ENCODE data around the gene EYS. TPM values are rescaled to one million over a fixed set of nuclear protein-coding genes. Genes with fewer than 3 reads are reported as not detected.

The EYS gene
- total and polyA plus RNA-seq, 4 donors: not detected

GRCh38 chr6:64122712-64123375 lies 1584.2 kb downstream of the EYS start:
- Histone ChIP-seq H3K27me3 (ENCODE audit: control insufficient read depth in 1 of 2, insufficient read depth in 2 of 2, low read length in 1 of 2) (no peaks in the 10 kb centered on the region), H3K36me3 (ENCODE audit: control insufficient read depth in 1 of 2, insufficient read depth in 2 of 2, low read length in 1 of 2) (no peaks in the 10 kb centered on the region), H3K4me3 (ENCODE audit: low read length in 2 of 2) (no peak overlapping the region), H3K4me1 (ENCODE audit: control insufficient read depth in 1 of 2, insufficient read depth in 2 of 2, low read length in 2 of 2) (no peaks in the 10 kb centered on the region), H3K27ac (ENCODE audit: low read depth in 1 of 2, low read length in 2 of 2) (no peak overlapping the region), H3K9me3 (ENCODE audit: control insufficient read depth, low read length) (no peaks in the 10 kb centered on the region)
- ATAC-seq (ENCODE audit: low FRiP score) (no peak), DNase-seq (no peak)
- intact Hi-C loops (cut with DNase I): no loop called here
- 57 to 58% methylated on average over 4 of the region's 4 CpGs for WGBS, 2 donors

- DNase-seq: no peak
- ATAC-seq (ENCODE audit: low FRiP score): no peak
- Histone ChIP-seq H3K9me3 (ENCODE audit: control insufficient read depth, low read length) (no peaks in the 10 kb centered on the region), H3K27me3 (ENCODE audit: control insufficient read depth in 1 of 2, insufficient read depth in 2 of 2, low read length in 1 of 2) (no peaks in the 10 kb centered on the region), H3K4me1 (ENCODE audit: control insufficient read depth in 1 of 2, insufficient read depth in 2 of 2, low read length in 2 of 2) (no peaks in the 10 kb centered on the region), H3K4me3 (ENCODE audit: low read length in 2 of 2) (no peak overlapping the region), H3K36me3 (ENCODE audit: control insufficient read depth in 1 of 2, insufficient read depth in 2 of 2, low read length in 1 of 2) (no peaks in the 10 kb centered on the region), H3K27ac (ENCODE audit: low read depth in 1 of 2, low read length in 2 of 2) (no peak overlapping the region)
- 90 to 94% methylated on average over 3 of the region's 3 CpGs for WGBS, 2 donors
- intact Hi-C loops (cut with DNase I): no loop called here
Measured at GRCh38 chr6:64121011-64121565, 1585.9 kb downstream of the EYS start.

DNA sequence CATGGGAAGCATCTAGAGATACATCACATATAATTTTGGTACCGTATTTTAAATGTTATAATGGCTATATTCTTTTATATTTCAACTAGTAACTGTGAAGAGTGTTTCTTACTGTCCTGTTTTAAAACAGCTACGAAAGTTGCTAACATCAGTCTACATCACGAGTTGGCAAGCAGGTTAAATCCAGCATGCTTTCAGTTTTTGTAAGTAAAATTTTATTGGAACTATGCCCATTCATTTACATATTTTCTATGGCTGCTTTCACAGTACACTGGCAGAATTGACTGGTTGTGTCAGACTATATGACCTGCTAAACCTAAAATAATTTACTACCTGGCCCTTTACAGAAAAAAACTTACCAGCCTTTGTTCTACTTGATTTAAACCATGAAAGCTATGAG lies 1593.3 kb downstream of the EYS start:
- intact Hi-C loops (cut with DNase I): no loop called here
- WGBS, 2 donors: 28 to 33% methylated on average over 3 of the region's 3 CpGs
- H3K36me3 ChIP-seq (ENCODE audit: control insufficient read depth in 1 of 2, insufficient read depth in 2 of 2, low read length in 1 of 2): no peaks in the 10 kb centered on the region

GRCh38 chr6:64104051-64104450 lies 1603.0 kb downstream of the EYS start:
- no peak for DNase-seq
- no peaks in the 10 kb centered on the region for H3K27me3 ChIP-seq (ENCODE audit: control insufficient read depth in 1 of 2, insufficient read depth in 2 of 2, low read length in 1 of 2)
- no peak for ATAC-seq (ENCODE audit: low FRiP score)
- H3K27ac ChIP-seq (ENCODE audit: low read depth in 1 of 2, low read length in 2 of 2): no peak overlapping the region
- H3K4me3 ChIP-seq (ENCODE audit: low read length in 2 of 2): no peak overlapping the region
- H3K36me3 ChIP-seq (ENCODE audit: control insufficient read depth in 1 of 2, insufficient read depth in 2 of 2, low read length in 1 of 2): no peaks in the 10 kb centered on the region
- intact Hi-C loops (cut with DNase I): no loop called here
- no peaks in the 10 kb centered on the region for H3K9me3 ChIP-seq (ENCODE audit: control insufficient read depth, low read length)
- H3K4me1 ChIP-seq (ENCODE audit: control insufficient read depth in 1 of 2, insufficient read depth in 2 of 2, low read length in 2 of 2): no peaks in the 10 kb centered on the region

More for the DNA sequence above, 1593.3 kb downstream of the EYS start:
- DNase-seq (no peak), ATAC-seq (ENCODE audit: low FRiP score) (no peak)
- H3K4me1 ChIP-seq (ENCODE audit: control insufficient read depth in 1 of 2, insufficient read depth in 2 of 2, low read length in 2 of 2): no peaks in the 10 kb centered on the region
- H3K27me3 ChIP-seq (ENCODE audit: control insufficient read depth in 1 of 2, insufficient read depth in 2 of 2, low read length in 1 of 2): no peaks in the 10 kb centered on the region
- peaks cover 3% of the 10 kb centered on the region for H3K9me3 ChIP-seq (ENCODE audit: control insufficient read depth, low read length)
- H3K27ac ChIP-seq (ENCODE audit: low read depth in 1 of 2, low read length in 2 of 2): no peak overlapping the region
- H3K4me3 ChIP-seq (ENCODE audit: low read length in 2 of 2): no peak overlapping the region

DNA sequence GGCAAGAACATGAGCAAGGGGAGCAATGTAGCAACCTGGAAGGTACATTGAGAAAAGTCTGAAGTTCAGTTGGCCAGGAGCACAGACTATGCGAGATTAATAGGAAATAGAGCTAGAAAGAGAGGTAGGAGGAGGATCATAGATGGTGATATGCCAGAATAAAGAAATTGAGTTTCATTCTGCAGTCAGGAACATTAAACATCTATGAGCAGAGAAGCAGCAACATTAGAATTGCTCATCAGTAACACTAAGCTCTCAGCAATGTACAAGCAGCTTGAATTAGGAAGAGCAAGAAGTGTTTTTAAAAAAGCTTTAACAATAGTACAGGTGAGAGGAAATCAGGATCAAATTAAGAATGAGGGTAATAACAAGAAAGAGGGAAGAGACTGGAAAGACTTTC lies 1603.5 kb downstream of the EYS start:
- H3K27ac ChIP-seq (ENCODE audit: low read depth in 1 of 2, low read length in 2 of 2): no peak overlapping the region
- H3K4me1 ChIP-seq (ENCODE audit: control insufficient read depth in 1 of 2, insufficient read depth in 2 of 2, low read length in 2 of 2): no peaks in the 10 kb centered on the region
- no peaks in the 10 kb centered on the region for H3K27me3 ChIP-seq (ENCODE audit: control insufficient read depth in 1 of 2, insufficient read depth in 2 of 2, low read length in 1 of 2)
- no peaks in the 10 kb centered on the region for H3K36me3 ChIP-seq (ENCODE audit: control insufficient read depth in 1 of 2, insufficient read depth in 2 of 2, low read length in 1 of 2)
- no peaks in the 10 kb centered on the region for H3K9me3 ChIP-seq (ENCODE audit: control insufficient read depth, low read length)
- intact Hi-C loops (cut with DNase I): no loop called here
- DNase-seq: no peak
- H3K4me3 ChIP-seq (ENCODE audit: low read length in 2 of 2): no peak overlapping the region
- ATAC-seq (ENCODE audit: low FRiP score): no peak
- WGBS, 2 donors: 69 to 81% methylated on average over 1 of the region's 1 CpG

DNA sequence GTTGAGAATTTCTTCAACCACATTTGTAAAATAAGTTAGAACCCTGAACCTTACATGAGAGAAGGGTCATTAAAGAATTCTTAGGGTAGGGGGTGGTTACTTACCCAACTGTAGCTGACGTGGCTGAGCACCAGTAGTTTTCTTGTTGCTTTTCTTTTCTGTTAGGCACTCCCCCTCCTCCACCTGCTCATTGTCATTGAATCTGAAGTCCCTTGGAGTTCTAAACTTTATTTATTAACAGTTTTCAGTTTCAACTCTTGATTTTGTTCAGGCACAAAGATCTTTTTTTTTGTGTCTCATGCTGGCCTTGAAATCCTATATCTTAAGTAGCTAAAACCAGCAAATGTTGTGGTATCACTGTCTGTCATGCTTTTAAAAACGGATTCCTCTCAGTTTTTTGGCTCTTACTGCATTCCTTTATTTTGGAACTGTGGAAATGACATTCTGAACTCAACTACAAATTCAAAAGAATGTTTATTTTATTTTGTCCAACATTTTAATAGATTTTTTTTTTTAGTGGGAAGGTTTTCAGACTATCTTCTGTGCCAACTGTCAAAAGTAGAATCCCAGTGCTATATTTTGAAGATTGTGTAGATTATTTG lies 1606.2 kb downstream of the EYS start:
- no peaks in the 10 kb centered on the region for H3K27me3 ChIP-seq (ENCODE audit: control insufficient read depth in 1 of 2, insufficient read depth in 2 of 2, low read length in 1 of 2)
- no peaks in the 10 kb centered on the region for H3K36me3 ChIP-seq (ENCODE audit: control insufficient read depth in 1 of 2, insufficient read depth in 2 of 2, low read length in 1 of 2)
- WGBS, 2 donors: 7 to 10% methylated on average over 2 of the region's 2 CpGs
- intact Hi-C loops (cut with DNase I): no loop called here
- ATAC-seq (ENCODE audit: low FRiP score) (no peak), DNase-seq (no peak)
- no peaks in the 10 kb centered on the region for H3K9me3 ChIP-seq (ENCODE audit: control insufficient read depth, low read length)
- no peak overlapping the region for H3K4me3 ChIP-seq (ENCODE audit: low read length in 2 of 2)
- H3K27ac ChIP-seq (ENCODE audit: low read depth in 1 of 2, low read length in 2 of 2): no peak overlapping the region
- H3K4me1 ChIP-seq (ENCODE audit: control insufficient read depth in 1 of 2, insufficient read depth in 2 of 2, low read length in 2 of 2): no peaks in the 10 kb centered on the region

- WGBS, 2 donors: 5 to 15% methylated on average over 2 of the region's 2 CpGs
- Histone ChIP-seq H3K4me1 (ENCODE audit: control insufficient read depth in 1 of 2, insufficient read depth in 2 of 2, low read length in 2 of 2) (no peaks in the 10 kb centered on the region), H3K36me3 (ENCODE audit: control insufficient read depth in 1 of 2, insufficient read depth in 2 of 2, low read length in 1 of 2) (no peaks in the 10 kb centered on the region), H3K27ac (ENCODE audit: low read depth in 1 of 2, low read length in 2 of 2) (no peak overlapping the region), H3K9me3 (ENCODE audit: control insufficient read depth, low read length) (no peaks in the 10 kb centered on the region), H3K4me3 (ENCODE audit: low read length in 2 of 2) (no peak overlapping the region), H3K27me3 (ENCODE audit: control insufficient read depth in 1 of 2, insufficient read depth in 2 of 2, low read length in 1 of 2) (no peaks in the 10 kb centered on the region)
- intact Hi-C loops (cut with DNase I): no loop called here
- DNase-seq (no peak), ATAC-seq (ENCODE audit: low FRiP score) (no peak)
Measured at GRCh38 chr6:64090352-64090751, 1616.7 kb downstream of the EYS start.

DNA sequence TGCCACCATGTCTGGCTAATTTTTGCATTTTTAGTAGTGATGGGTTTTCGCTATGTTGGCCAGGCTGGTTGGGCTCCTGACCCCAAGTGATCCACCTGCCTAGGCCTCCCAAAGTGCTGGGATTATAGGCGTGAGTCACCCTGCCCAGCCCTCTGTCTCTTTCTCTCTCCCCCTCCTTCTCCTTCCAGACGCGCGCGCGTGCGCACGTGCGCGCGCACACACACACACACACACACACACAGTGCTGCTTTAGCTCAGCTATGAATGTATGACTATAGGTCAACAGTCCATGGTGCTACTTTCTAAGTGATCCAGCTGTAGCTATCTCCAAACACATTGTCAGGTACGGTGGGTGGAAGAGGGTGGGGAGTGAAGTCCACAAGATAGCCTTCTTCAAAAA lies 1621.9 kb downstream of the EYS start:
- Histone ChIP-seq H3K9me3 (ENCODE audit: control insufficient read depth, low read length) (no peaks in the 10 kb centered on the region), H3K4me3 (ENCODE audit: low read length in 2 of 2) (no peak overlapping the region), H3K4me1 (ENCODE audit: control insufficient read depth in 1 of 2, insufficient read depth in 2 of 2, low read length in 2 of 2) (no peaks in the 10 kb centered on the region), H3K36me3 (ENCODE audit: control insufficient read depth in 1 of 2, insufficient read depth in 2 of 2, low read length in 1 of 2) (no peaks in the 10 kb centered on the region), H3K27ac (ENCODE audit: low read depth in 1 of 2, low read length in 2 of 2) (no peak overlapping the region), H3K27me3 (ENCODE audit: control insufficient read depth in 1 of 2, insufficient read depth in 2 of 2, low read length in 1 of 2) (no peaks in the 10 kb centered on the region)
- intact Hi-C loops (cut with DNase I): no loop called here
- DNase-seq: no peak
- ATAC-seq (ENCODE audit: low FRiP score): no peak
- WGBS, 2 donors: 92 to 93% methylated on average over 13 of the region's 13 CpGs

- H3K27ac ChIP-seq (ENCODE audit: low read depth in 1 of 2, low read length in 2 of 2): no peak overlapping the region
- ATAC-seq (ENCODE audit: low FRiP score): no peak
Measured at GRCh38 chr6:64084185-64084663, 1622.8 kb downstream of the EYS start.

More at GRCh38 chr6:64084185-64084663, 1622.8 kb downstream of the EYS start:
- H3K27me3 ChIP-seq (ENCODE audit: control insufficient read depth in 1 of 2, insufficient read depth in 2 of 2, low read length in 1 of 2): no peaks in the 10 kb centered on the region
- H3K4me3 ChIP-seq (ENCODE audit: low read length in 2 of 2): no peak overlapping the region
- intact Hi-C loops (cut with DNase I): no loop called here
- H3K9me3 ChIP-seq (ENCODE audit: control insufficient read depth, low read length): no peaks in the 10 kb centered on the region
- WGBS, 2 donors: 81% methylated on average over 1 of the region's 1 CpG
- DNase-seq: no peak
- H3K36me3 ChIP-seq (ENCODE audit: control insufficient read depth in 1 of 2, insufficient read depth in 2 of 2, low read length in 1 of 2): no peaks in the 10 kb centered on the region
- H3K4me1 ChIP-seq (ENCODE audit: control insufficient read depth in 1 of 2, insufficient read depth in 2 of 2, low read length in 2 of 2): no peaks in the 10 kb centered on the region
